ENCODE measurements around the gene TIMM8A.
"Not testable (repeated sequence)": the region's sequence is repeated elsewhere in the genome, so short reads cannot be mapped to it uniquely, and the experiment has no call there.

TIMM8A gene

GRCh38 chrX:101357166-101357795 is 8.7 kb upstream of the TIMM8A start:
- no peak for DNase-seq

DNA sequence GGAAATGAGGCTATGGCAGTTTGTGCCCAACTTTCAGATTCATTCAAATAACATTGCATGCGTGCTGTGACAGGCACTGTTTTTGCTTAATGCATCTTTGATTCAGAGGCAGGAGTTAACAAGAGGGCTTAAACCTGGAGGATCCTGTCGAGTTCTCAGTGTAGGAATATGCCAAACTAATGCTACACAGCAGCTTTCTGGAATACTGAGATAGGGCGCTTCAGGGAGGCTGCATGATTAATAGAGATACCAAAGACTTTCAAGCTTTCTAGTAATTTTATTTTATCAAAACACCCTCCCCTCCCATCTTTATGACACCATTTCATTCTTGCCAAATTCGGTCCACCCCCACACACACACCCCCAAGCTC is 636 bp upstream of the TIMM8A start:
- DNase-seq: no peak

DNA sequence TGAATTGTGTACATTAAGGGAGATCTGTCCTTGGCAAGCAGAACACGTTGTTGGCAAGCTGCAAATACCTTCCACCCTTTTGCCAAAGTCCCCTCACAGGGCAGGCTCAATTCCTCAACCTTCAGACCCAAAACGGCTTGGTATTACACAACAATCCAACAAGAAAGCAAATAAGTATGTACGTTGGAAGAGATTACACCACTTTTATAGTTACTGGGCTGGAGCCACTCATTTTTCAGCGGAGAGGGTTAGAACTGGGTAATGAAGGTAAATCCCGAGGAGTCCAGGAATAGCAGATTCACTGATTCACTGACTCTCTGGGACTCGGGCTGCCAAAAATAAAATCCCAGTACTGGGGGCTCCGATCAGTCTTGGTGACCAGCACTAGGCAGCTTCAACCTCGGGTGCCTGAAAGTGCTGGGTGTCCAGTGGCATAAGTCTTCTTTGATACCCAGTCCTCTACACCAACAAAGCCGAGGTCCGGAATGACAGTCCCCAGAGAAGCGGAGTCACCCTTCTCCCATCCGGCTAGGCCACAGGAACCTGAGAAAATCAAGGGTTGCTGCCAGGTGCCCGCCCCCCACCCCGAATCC is 587 bp downstream of the TIMM8A start:
- no peak for DNase-seq

GRCh38 chrX:101337776-101338271 is 10.7 kb downstream of the TIMM8A start:
- DNase-seq: no peak

DNA sequence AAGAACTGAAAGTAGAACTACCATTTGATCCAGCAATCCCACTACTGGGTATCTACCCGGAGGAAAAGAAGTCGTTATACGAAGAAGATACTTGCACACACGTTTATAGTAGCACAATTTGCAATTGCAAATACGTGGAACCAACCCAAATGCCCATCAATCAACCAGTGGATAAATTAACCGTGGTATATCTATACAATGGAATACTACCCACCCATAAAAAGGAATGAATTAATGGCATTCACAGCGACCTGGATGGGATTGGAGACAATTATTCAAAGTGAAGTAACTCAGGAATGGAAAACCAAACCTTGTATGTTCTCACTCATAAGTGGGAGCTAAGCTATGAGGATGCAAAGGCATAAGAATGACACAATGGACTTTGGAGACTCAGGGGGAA is 14.2 kb downstream of the TIMM8A start:
- DNase-seq: not testable (repeated sequence)

GRCh38 chrX:101326600-101326999 is 21.9 kb downstream of the TIMM8A start:
- DNase-seq: not testable (repeated sequence)

GRCh38 chrX:101303790-101304189 is 44.8 kb downstream of the TIMM8A start:
- no peak for DNase-seq
